Pancreas (tissue), 10 donors: Measurements from ENCODE around the gene EEF2. TPM values are rescaled to one million over a fixed set of nuclear protein-coding genes. Genes with fewer than 3 reads are reported as not detected.
"Not testable (repeated sequence)": the region's sequence is repeated elsewhere in the genome, so short reads cannot be mapped to it uniquely, and the experiment has no call there.

ENCODE experiments used
- ATAC-seq, 4 donors: fragments of 200-7000 bp; cut with Tn5 transposase; one replicate each; pipeline versions ENCODE4 v1.8.0 to v1.9.1; 2020; ENCODE audit warnings: mild to moderate bottlenecking in 4 of 4, moderate library complexity in 4 of 4
- DNase-seq, 6 donors: peaks; one replicate each; pipeline ENCODE4 v3.0.0-alpha.2; 2020
- FAIRE-seq: peaks from 2 replicates; lab custom pipeline; 2012; peaks lifted over from hg19 to GRCh38; lab: Jason Lieb, UNC
- H3K27ac ChIP-seq, 4 donors: fragments of 200-600 bp; sonication (generic); 1 replicate in 3 of 4; 2 replicates in 1 of 4; pipeline versions ENCODE4 v1.5.0 to v1.8.0; 2020
- H3K27me3 ChIP-seq, 4 donors: fragments of 200-600 bp; one replicate each; pipeline ENCODE4 v1.8.0; 2021
- H3K36me3 ChIP-seq, 3 donors: fragments of 200-600 bp; sonication (generic) in 1 of 3; one replicate each; pipeline versions ENCODE4 v1.5.0 to v1.8.0; 2020 to 2021
- H3K4me1 ChIP-seq, 3 donors: fragments of 200-600 bp; one replicate each; pipeline ENCODE4 v1.8.0; 2021
- H3K4me3 ChIP-seq, 4 donors: fragments of 200-600 bp; sonication (generic) in 2 of 4; one replicate each; pipeline versions ENCODE4 v1.5.0 to v1.8.0; 2020 to 2021
- H3K9me3 ChIP-seq, 4 donors: fragments of 200-600 bp; one replicate each; pipeline ENCODE4 v1.8.0; 2021
- WGBS, 2 donors: extraction: QIAGEN DNeasy Blood & Tissue Kit; methylation state at CpG; one replicate each; pipeline ENCODE4 v1.1.7; 2013; 5-methylcytosine and 5-hydroxymethylcytosine counted together
- intact Hi-C, 3 donors: fragments of 100-400 bp; cut with DNase I; formaldehyde crosslinking; loops; one replicate each; pipeline versions ENCODE4 v1.11.1 to v1.14.2; 2022
- polyA plus RNA-seq, 2 donors: library from polyadenylated mRNA; stranded (reverse); fragments of 200-250 nt; gene quantifications; one replicate each; pipeline ENCODE4 v1.2.3, GENCODE V29; 2013
- total RNA-seq, 6 donors: library from RNA; stranded (reverse); fragmentation: NEBNext Ultra II Directional in 4 of 6; extraction: Animal tissue kit (Norgen Biotek cat#: 25700) in 4 of 6; gene quantifications; one replicate each; pipeline versions ENCODE4 v1.2.1 to v1.2.4, GENCODE V29; 2021 to 2023
- TF ChIP-seq, protein P1 (sequence below), 4 donors: fragments of 200-600 bp; sonication (generic) in 3 of 4; IDR thresholded peaks; one replicate each; pipeline versions ENCODE4 v1.5.0 to v1.8.0; 2021; ENCODE audit warnings: antibody characterized with exemption in 4 of 4
- donor health status: healthy with polysubstance abuse.
- donor health status: DM: no; HTN: no; CAD: no; lungs with moderate emphysema.
- donor health status: DM: no; HTN: no; CAD: no.
- donor health status: control.
- donor health status: control.
- donor health status: Bipolar disorder and iron deficiency.
- donor health status: DM: yes; HTN: yes; CAD: no.
- donor health status: DM: no; HTN: no; CAD: no.
- donor health status: DM: no; HTN: no; CAD: no.
- donor health status: DM: yes; HTN: yes; CAD: no.

Gene EEF2
- total and polyA plus RNA-seq, 8 donors = 545 to 4,238 (median 2,452) TPM

DNA sequence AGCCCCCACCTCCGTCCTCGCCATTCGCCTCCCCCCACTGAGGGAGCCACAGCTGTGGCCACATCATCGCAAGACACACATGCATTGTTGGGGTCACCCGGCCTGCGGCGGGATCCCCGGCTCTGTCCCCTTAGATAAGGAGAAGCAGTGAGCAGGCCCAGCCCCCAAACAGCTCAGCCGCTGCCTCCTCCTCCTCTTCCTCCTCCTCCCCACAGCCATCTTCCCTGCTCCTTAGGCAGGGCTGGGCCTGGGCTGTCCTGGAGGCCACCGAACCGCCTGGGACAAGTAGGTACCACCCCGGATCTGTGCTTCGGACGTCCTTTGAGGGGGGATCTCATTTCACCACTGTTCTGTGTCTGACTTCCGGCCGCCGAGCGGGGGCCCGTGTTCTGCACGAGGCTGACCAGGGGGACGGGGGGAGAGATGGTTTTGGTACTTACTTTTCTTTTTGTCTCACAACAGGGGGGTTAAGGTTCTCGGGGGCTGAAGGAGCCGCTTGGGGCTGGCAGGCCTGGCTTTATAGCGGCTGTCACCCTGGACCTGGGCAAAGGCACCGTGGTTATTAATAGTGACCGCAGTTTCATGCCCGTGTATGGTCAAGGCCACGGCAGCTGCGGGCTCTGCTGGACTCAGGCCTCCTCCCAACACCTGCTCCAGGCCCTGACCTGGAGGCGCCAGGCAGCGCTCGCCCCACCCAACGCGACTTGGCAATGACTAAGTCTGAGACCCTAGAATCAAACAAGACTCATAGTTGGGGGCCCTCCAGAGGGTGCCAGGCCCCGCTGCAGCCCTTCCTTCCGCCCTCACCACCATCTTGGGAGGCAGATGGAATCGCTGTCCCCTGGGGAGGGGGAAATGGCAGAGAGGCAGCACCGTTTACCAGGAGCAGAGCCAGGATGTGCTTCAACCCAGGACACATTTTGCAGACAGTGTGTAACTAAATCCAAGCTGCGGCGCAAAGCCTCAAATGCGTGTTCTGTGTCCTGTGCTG, 34.1 kb downstream of the EEF2 start:
- DNase-seq = peak in 3 of 6 donors; percentile 45 to 65 (median 49)
- 41 to 48% methylated on average over 40 to 41 of the region's 41 CpGs for WGBS, 2 donors
- Histone ChIP-seq H3K4me1 (peaks cover 0 to 3% (median 0%) of the 10 kb centered on the region in 3 donors), H3K27me3 (no peaks in the 10 kb centered on the region), H3K36me3 (no peaks in the 10 kb centered on the region), H3K9me3 (no peaks in the 10 kb centered on the region), H3K27ac (peak overlapping the region in 1 of 4 donors; percentile 48), H3K4me3 (peak overlapping the region in 1 of 4 donors; percentile 12)
- ATAC-seq = peak; percentile 52 to 87 (median 62)
- TF ChIP-seq, protein P1, sequence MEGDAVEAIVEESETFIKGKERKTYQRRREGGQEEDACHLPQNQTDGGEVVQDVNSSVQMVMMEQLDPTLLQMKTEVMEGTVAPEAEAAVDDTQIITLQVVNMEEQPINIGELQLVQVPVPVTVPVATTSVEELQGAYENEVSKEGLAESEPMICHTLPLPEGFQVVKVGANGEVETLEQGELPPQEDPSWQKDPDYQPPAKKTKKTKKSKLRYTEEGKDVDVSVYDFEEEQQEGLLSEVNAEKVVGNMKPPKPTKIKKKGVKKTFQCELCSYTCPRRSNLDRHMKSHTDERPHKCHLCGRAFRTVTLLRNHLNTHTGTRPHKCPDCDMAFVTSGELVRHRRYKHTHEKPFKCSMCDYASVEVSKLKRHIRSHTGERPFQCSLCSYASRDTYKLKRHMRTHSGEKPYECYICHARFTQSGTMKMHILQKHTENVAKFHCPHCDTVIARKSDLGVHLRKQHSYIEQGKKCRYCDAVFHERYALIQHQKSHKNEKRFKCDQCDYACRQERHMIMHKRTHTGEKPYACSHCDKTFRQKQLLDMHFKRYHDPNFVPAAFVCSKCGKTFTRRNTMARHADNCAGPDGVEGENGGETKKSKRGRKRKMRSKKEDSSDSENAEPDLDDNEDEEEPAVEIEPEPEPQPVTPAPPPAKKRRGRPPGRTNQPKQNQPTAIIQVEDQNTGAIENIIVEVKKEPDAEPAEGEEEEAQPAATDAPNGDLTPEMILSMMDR (IDR thresholded peaks at IDR 0.05) = no peak
- intact Hi-C loops = no loop called here
- no peak for FAIRE-seq

DNA sequence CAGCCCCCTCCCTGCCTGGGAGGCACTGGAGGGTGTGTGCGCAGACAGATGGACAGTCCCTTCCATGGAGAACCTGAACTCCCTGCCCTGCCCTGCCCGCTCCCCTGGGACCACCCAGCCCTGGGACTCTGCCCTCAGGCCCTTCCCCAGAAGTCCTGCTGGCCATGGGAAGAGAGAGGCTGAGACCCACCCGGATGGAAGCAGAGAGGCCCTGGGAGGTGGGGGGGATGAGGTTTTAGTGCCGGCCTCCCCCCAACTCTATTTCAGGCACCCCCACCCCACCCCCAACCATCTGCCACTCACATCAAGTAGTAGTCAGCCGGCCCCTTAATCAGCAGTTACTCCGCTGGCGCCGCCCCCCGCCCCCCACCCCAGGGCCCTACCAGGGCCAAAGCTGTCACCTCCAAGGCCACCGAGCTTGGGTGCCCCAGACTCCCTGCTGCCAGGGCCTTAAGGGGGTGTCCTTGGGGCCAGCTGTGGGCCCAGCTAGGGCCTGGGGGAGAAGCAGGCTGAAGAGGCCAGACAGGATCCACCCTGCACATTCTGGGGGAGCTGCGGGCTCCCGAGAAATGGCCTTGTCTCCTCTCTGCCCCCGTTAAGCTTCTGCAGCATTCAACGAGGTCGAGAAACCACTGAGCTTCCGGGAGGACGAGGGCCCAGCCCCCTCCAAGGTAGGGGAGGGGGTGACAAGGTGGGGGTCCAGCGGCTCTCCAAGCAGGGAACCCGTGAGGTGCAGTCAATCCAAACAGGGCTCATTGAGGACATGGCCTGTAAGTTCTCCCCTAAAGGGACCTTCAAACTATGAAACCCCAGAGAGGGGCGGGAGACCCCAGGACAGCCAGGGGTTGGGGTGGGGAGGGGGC, 35.0 kb downstream of the EEF2 start:
- Histone ChIP-seq H3K27ac (no peak overlapping the region), H3K4me1 (peaks cover 0 to 3% (median 0%) of the 10 kb centered on the region in 3 donors), H3K36me3 (no peaks in the 10 kb centered on the region), H3K9me3 (no peaks in the 10 kb centered on the region), H3K4me3 (peak overlapping the region in 1 of 4 donors; percentile 12), H3K27me3 (no peaks in the 10 kb centered on the region)
- WGBS, 2 donors = 33 to 35% methylated on average over 20 of the region's 20 CpGs
- intact Hi-C loops = no loop called here
- FAIRE-seq (no peak), DNase-seq (no peak), ATAC-seq (peak in 2 of 4 donors; percentile 35 to 71)
- TF ChIP-seq, protein P1 (IDR thresholded peaks at IDR 0.05) = no peak

DNA sequence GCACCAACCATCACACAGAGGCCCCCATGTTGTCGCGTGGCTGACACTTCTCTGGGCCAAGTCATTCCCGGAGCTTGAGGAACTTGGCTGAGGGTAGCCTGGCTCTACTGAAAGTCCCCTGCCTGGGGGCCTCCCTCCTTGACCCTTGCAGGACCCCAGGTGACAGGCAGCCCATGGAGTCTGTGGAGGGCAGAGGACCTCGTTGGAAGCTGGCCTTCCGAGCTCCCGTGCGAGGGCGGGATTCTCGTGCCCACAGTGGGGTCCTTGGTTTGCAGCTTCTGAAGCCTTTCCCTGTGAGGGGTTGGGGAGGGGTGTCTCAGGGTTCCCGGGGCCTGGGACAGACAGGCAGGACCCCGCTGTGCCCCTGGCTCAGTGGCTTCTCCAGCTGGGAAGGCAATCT, 36.0 kb downstream of the EEF2 start:
- Histone ChIP-seq H3K27me3 (no peaks in the 10 kb centered on the region), H3K9me3 (no peaks in the 10 kb centered on the region), H3K4me1 (peaks cover 0 to 3% (median 0%) of the 10 kb centered on the region in 3 donors), H3K4me3 (no peak overlapping the region), H3K36me3 (no peaks in the 10 kb centered on the region), H3K27ac (no peak overlapping the region)
- TF ChIP-seq, protein P1 (IDR thresholded peaks at IDR 0.05) = no peak
- FAIRE-seq (no peak), ATAC-seq (no peak), DNase-seq (no peak)
- intact Hi-C loops = no loop called here
- 87 to 90% methylated on average over 10 to 11 of the region's 11 CpGs for WGBS, 2 donors

DNA sequence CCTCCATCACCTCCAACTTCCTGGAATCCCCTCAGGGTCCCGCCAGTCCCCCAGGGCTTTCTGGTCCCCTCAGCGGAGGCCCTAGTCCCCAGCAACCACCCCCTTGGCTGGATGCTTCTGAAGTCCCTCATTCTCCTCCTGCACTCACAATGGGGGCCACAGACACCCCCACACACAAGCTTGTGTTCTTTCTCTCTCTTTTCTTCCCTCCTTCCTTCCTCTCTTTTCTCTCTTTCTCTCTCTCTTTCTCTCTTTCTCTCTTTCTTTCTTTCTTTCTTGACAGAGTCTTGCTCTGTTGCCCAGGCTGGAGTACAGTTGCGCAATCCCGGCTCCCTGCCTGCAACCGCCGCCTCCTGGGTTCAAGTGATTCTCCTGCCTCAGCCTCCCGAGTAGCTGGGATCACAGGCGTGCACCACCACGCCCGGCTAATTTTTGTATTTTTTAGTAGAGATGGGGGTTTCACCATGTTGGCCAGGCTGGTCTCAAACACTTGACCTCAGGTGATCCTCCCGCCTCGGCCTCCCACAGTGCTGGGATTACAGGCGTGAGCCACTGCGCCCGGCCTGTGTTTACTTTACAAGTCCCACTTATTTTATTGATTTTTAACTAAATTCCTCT, 37.8 kb downstream of the EEF2 start:
- intact Hi-C loops, H3K36me3 ChIP-seq, H3K9me3 ChIP-seq, H3K27ac ChIP-seq, DNase-seq, H3K27me3 ChIP-seq, H3K4me3 ChIP-seq, H3K4me1 ChIP-seq, ATAC-seq, FAIRE-seq: not testable (repeated sequence)
- WGBS, 2 donors = 78 to 84% methylated on average over 15 of the region's 15 CpGs
